GM21825 (cell line): ENCODE data around the gene FAM240A.

Experiments used
- ATAC-seq: cut with Tn5 transposase; IDR thresholded peaks from one replicate; pipeline ENCODE4 v1.9.1; 2021; ENCODE audit warnings: mild to moderate bottlenecking, moderate library complexity; ENCODE audit not compliant: unreplicated experiment

The FAM240A gene

GRCh38 chr3:46661776-46662766 lies 49.7 kb downstream of the FAM240A start:
- ATAC-seq = no peak

DNA sequence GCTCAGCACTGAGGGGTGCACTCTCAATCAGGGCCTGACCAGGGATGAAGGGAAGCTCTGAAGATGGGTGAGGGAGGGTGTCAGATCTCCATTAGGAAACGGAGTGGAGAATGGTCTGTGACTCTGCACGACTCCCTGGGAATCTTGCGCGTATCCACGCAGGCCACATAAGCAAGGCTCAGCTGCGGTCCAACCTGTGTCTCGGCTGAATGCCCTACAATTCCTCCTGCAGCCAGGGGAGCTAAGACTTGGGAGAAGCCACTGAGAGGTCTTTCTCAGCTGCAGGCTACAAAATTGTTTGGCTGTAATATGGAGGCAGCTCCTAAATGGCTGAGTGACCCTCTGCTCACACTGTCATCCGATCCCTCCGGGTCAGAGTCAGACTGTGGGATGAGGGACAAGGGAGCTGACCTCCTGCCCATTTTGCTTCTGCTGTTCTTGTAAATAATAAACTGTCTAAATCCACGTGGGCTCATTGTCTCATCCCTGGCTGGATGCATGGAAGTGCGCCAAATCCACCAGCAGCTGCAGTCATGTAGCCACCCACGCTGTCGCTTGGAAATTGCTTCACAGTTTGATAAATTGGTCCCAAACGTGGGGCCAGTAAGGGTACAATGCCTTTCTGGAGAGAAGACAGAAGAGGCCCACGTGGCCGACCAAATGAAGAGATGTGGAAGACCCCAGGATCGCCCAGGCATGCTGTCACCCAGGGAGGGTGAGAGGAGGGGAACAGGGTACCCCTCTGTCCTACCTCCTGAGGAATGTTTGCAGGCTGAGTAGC lies 50.6 kb downstream of the FAM240A start:
- ATAC-seq = no peak

- ATAC-seq = no peak
Measured at GRCh38 chr3:46663591-46664135, 51.3 kb downstream of the FAM240A start.

DNA sequence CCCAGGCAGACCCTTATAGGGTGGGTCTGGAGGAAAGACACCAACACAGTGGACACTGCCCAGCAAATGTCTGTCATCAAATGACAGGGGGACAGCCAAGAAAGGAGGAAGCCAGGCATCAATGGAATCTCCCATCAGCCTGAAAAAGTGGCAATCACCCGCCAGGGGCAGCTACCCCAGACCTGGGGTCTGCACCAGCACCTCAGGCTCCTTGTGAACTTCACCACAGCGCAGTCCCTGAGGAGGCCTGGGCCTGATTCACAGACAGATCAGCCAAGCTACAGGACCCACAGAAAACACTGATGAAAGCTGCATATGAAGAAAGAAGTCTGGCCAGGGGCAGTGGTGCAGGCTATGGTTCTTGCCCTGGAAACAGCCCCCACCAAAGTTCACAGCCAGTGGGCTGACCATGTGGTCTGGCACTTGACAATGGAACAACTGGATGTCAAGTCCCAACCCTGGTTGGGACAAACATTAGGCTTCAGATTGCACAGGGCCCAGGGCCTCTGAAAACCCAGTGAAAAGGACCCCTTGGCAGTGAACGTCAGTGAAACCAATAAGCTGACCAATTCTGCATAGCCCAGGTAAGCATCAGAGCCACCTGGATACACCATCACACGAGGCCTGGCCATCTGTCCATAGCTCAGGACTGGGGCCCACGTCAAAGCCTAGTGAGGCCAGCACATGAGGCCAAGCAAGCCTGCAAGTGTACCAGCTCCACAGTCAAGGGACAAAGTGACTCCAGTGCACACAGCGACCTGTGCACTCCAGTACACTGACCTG lies 52.1 kb downstream of the FAM240A start:
- ATAC-seq = no peak

- ATAC-seq = no peak
Measured at GRCh38 chr3:46664971-46665762, 52.8 kb downstream of the FAM240A start.

DNA sequence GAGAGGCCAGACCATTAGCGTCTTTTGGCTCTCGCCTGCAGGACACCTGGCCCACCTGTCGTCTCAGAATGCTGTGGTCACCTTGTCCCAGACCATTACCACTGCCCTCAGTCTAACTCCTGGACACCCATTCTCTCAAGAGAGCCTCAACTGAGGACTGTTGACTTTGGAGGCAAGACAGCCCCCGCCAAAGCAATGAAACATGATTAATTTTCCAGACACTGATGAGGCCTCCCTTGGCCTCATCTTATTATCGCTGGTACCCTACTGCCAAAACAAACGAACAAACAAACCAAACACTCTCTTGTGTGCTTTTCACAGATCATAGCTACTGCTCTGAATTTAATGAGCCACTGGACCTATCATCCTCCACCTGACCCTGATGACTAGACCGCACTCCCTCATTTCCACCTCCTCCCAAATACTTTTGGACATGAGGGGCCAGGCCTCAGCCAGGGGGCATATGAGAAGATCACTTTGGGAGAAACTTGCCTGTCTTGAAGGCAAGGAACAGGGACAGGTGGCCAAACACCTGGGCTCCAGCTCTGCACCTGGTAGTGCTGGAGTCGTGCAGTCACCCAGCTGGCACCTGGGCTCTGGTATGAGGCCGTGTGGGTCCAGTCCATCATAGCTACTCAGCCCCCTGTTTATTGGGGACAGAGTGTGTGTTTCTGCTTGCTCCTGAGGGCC lies 53.6 kb downstream of the FAM240A start:
- no peak for ATAC-seq

GRCh38 chr3:46666453-46666845 lies 54.1 kb downstream of the FAM240A start:
- ATAC-seq = no peak

DNA sequence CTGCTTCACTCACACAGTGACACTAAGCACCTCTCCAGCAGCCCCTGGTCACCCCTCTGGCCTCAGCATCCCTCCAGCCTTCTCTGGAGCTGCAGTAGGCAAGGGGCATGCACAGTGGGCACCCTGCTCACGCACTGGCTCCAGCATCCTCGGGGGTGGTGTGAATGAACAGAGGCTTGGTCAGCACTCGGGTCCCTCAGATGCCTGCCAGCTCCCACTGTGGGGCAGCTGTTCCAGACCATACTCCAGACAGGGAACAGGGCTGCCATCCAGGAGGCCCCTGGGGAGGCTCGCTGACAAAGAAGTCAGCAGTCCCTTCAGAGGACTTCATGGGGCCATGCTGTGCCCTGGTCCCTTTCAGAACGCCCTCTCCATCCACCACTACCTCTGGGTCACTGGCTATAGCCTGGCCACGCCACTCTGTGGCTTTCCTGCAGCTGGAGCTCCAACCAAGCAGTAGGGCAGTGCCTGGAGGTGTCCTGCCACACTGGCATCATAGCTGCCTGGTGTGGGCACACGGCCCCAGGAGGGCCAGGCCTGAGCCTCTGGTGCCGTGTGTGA lies 54.8 kb downstream of the FAM240A start:
- no peak for ATAC-seq

DNA sequence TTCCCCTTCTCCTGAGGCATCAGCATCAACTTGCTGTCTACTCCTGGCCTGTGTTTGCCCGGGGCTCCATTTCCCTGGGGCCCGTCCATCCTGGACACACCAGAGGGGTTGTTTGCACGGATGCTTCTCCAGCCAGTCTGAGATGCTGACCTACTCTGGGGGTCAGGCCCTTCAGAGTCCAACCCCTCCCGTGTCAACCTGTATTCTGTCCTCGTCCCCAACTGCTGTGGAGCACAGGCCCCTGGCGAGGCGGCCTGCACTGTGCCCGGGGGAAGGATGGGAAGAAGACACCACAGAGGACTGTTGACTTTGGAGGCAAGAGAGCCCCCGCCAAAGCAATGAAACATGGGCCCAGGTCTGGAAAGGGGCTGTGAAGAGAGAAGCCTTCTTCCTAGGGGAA lies 55.3 kb downstream of the FAM240A start:
- no peak for ATAC-seq

DNA sequence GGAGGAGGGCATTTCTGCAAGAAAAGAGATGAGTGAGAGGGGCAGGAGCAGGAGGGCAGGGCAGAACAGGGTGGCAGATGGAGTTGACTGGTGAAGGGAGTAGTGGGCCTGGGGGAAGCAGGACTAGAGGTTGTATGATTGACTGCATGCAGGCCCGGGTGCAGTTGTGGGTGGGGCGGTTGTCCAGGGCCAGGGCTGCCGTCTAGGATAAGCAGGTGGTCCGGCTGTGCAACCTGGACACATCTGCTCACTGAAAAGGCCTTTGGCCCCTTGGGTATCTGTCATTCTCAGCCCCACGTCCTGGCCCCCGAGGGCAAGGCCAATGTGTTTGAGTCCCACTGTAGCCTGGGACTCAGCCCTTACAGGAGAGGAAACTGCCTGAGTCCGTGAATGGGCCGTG lies 55.8 kb downstream of the FAM240A start:
- no peak for ATAC-seq

DNA sequence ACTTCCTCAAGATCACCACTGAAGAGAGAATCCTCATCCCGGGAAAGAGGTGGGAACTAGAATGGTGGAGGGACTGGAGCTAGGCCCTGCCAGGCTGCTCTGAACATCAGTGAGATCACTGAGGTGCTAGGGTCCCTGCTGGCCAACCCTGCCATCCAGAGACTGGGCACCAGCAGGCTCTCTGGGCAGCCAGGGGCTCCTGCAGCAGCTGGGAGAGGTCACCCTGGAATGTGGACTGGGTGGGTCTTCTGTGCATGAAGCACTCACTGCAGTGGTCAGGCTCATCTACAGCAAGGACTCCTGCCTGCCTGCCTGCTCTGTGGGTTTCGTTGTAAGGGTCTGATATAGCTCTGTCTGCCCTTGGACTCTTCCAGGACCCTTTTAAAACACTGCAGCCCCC lies 56.3 kb downstream of the FAM240A start:
- no peak for ATAC-seq

GRCh38 chr3:46669191-46669999 lies 57.1 kb downstream of the FAM240A start:
- ATAC-seq = no peak

GRCh38 chr3:46670000-46670890 lies 57.9 kb downstream of the FAM240A start:
- ATAC-seq = no peak

DNA sequence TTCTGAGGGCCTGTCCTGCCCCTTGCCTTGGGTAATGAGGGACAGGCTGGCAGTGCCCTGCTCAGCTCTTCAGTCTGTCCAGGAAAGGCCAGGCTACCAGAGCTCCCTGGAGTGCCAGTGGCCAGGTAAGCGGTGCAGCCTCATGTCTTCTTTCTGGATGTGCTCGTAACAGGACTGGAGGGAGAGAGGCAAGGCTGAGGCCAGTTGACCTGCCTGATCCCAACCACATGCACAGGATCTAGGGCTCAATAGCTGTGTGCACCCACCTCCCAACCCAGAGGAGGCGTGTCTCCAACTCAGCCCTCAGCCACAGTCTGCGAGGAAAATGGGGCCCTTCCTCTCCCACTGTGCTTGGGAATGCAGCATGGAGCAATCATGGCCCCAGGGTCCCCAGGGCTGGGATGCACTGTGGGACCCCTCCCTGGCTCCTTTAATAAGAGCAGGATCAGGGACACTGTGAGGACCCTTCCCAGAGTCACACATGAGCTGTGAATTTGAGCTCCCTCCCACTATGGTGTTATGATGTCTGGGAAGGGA lies 58.6 kb downstream of the FAM240A start:
- ATAC-seq = no peak

DNA sequence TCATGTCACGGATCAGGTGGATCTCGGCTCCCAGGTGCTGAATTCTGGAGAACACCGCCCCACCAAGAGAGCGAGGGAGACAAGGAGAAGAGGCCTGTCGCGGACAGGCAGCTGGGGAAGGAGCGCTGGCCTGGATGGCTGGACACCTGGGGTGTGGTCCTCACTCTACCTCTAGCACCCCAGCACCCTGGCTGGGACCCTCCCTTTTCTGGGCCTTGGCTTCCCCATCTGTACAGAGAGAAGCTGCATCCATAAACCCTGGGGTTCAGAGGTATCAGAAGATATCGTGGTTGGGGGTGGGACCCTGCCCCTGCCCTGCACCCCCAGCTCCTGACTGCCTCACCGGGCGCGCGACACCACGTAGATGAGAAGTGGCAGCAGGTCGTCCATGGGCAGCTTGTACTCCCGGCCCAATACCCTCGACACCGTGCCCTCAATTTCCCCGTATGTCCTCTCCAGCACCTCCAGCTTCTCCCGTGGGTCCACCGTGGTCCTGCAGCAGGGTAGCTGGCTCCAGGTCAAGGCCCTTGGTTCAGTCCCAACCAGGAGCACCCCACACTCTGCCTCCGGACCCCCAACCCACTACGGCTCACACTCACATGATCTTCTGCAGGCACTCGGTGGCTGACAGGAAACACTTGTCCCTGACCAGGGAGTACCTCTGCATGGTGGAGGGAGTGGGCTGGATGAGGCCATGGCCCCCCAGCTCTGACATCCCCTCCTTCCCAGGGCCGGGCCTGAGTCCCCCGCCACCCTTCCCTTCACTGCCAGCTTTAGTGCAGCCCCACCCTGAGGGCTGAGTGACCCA lies 59.4 kb downstream of the FAM240A start:
- no peak for ATAC-seq

GRCh38 chr3:46672349-46672695 lies 60.0 kb downstream of the FAM240A start:
- ATAC-seq = no peak
